Dermis microvascular lymphatic vessel endothelial cell (primary cell): ENCODE measurements around the gene SLC30A9. TPM values are rescaled to one million over a fixed set of nuclear protein-coding genes. Genes with fewer than 3 reads are reported as not detected.

Experiments
- DNase-seq, 2 donors: peaks; one replicate each; pipeline versions ENCODE4 v3.0.0 to v3.0.0-alpha.2; 2010; ENCODE audit warnings: low read depth in 2 of 2
- total RNA-seq: library from RNA; depleted of rRNA; stranded (reverse); fragments of >200 nt; gene quantifications from 2 replicates; pipeline ENCODE4 v1.2.1, GENCODE V29; 2014

SLC30A9 gene
- total RNA-seq, 1 donor from 2014 or later = 36.3 TPM

- DNase-seq = no peak
These were observed 9.0 kb downstream of the SLC30A9 start for GRCh38 chr4:41999321-41999720.

DNA sequence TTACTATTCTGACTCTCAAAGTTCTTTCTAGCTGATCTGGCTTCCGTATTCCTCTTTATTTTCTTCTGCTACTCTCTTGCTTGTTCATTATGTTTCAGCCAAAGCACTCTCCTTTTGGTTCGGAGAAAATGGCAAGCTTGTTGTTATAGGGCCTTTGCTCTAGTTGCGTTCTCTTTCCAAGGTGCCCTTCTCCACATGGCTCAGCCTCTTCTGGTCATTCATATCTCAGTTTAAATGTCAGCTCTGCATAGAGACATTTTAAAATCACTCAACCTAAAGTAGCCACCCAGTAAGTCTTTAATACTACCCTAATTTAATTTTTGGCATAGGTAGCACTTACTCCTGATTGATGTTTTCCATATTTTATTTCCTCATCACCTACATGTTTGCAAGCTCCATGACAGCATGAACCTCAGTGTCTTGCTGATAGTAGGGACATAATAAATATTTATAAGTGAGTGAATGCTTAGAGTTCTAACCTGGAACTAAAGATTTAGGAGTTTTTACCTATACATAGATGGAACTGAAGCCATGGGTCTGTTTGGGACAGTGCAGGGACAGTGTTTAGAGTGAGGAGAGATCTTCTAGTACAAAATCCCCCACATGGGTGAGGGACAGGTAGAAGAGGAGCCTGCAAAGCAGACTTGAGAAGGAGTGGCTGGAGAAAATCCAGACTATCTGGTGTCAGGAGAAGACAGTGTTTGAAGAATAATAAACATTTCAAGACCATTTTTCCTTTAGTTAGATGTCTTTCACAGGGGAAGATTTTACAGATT lies 17.9 kb downstream of the SLC30A9 start:
- no peak for DNase-seq

GRCh38 chr4:42015438-42015837 lies 25.1 kb downstream of the SLC30A9 start:
- DNase-seq = no peak

- DNase-seq = no peak
These were observed 28.1 kb downstream of the SLC30A9 start for GRCh38 chr4:42018451-42018850.

DNA sequence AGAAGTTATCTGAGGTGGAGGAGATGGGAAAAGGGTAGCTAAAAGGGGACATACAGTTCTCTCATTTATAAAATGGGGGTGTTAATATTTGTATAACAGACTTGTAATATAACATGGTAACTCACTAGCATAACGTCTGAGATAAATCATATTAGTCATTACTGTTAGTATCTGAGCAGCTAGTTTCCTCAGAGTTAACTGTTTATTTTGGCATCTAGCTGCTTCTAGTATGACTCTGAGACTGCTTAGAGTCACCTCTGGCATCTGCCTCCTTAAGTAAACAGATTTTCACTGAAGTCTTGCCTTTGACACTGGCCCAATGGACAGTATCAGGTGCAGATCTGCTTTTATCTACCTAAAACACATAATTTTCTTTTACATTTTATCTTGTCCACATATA lies 58.1 kb downstream of the SLC30A9 start:
- DNase-seq = peak in 1 of 2 donors; percentile 62

DNA sequence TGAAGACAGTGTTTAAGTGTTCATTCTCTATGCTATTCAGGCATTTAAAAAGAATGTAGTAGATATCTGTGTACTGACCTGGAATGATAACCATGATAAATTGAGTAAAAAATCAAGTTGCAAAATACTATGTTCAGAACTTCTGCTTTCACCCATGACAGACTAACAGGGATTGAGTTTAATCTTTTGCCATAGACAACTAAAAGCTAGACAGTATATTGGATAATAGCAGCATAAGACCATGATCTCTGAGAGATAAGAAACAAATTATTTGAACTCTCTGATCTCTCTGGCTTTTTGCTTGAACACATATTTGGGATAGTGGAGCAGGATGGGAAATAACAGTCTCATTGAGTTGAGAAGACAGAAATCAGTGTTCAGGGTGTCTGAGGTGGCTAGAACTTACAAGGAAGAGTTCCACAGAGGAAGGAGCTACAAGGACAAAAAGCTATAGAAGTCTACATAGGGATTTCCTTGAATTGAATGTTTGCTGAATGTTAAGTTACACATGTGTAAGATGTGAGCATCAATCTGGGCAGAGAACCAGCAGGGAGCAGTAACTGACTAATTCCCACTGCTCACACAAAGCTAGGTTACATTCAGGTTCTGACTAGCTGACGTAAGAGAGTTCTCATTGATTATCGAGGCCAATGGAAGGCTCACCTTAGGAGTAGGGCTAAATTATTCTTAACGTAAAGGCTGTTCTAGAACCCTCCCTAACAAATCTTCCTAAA lies 60.4 kb downstream of the SLC30A9 start:
- DNase-seq = no peak

DNA sequence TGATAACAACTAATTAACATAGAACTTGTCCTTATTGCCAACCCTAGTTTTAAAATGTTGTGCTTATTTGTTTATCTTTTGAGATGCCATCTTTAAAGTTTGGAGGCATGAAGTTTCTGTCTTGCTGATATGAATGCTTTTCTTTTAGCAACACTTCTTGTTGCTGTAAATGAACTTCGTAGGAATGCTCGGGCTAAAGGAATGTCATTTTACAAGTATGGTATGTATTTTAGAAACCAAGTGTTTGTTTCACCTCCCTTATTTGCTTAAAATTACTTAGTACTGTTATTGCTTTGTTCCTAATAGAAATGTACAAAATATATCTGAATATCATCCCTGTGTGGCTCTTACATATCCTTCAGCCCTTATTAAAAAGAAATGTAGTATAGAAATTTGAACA lies 76.1 kb downstream of the SLC30A9 start:
- no peak for DNase-seq

GRCh38 chr4:42067264-42067663 lies 76.9 kb downstream of the SLC30A9 start:
- no peak for DNase-seq

DNA sequence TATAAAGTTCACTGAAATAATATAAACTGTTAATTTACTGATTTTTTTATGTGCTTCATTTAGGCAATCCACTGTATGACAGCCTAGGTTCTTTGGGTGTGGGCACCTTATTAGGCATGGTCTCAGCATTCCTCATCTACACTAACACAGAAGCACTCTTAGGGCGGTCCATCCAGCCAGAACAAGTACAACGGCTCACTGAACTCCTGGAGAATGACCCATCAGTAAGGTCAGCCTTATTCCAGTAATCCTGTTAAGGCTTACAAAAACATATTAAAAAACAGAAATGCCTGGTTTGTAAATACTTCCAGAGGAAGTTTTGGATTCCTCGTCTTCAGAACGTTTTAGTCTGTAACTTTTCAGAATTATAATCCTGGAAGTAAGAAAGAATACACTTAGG lies 80.1 kb downstream of the SLC30A9 start:
- DNase-seq = no peak

DNA sequence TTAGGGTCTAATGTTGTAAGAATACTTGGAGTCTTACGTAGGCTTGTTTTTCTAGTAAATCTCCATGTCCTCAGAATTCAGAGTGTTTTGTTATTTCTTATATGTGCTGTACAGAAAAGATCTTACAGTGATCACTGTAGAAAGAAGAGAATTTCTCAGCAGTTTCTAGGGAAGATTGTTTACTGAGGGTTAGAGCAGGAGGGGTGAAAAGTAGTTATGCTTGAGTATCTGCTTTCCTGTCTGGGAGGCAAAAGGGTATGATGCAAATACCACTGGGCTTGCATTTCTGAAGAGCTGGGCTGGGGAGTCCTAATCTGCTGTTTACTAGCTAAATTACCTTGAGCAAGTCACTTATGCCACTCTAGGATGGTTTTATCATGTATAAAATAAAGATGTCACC lies 84.0 kb downstream of the SLC30A9 start:
- DNase-seq = no peak

- DNase-seq = no peak
These were observed 88.0 kb downstream of the SLC30A9 start for GRCh38 chr4:42078184-42078801.

DNA sequence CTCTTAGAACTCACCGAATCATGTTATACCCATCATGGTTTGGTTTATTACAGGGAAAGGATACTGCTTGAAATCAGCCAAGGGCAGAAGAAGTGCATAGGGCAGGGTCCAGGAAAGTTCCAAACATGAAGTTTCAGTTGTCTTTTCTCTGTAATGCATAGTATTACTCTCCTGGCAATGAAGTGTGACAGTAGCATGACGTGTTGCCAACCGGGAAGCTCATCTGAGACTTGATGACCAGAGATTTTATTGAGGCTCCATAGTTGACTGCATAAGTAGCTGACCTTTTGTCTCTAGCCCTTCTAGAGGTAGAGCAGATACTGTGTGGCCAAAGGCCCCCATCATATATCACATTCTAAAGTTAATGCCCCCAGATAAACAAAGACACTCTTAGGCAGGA lies 90.0 kb downstream of the SLC30A9 start:
- DNase-seq = no peak

- DNase-seq = no peak
These were observed 93.5 kb downstream of the SLC30A9 start for GRCh38 chr4:42083816-42084215.

DNA sequence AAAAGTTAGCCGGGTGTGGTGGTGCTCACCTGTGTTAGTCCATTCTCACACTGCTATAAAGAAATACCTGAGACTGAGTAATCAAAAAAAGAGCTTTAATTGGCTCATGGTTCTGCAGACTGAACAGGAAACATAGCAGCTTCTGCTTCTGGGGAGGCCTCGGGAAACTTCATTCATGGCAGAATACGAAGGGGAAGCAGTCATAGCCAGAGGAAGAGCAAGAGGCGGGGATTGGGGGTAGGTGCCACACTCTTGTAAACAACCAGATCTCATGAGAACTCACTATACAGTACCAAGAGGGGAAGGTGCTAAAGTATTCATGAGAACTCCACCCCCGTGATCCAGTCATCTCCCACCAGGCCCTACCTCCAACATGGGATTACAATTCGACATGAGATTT lies 98.1 kb downstream of the SLC30A9 start:
- no peak for DNase-seq

GRCh38 chr4:42101446-42101975 lies 111.2 kb downstream of the SLC30A9 start:
- DNase-seq = no peak

GRCh38 chr4:42104521-42104920 lies 114.2 kb downstream of the SLC30A9 start:
- no peak for DNase-seq

- DNase-seq = no peak
These were observed 122.5 kb downstream of the SLC30A9 start for GRCh38 chr4:42112846-42113245.

GRCh38 chr4:42119886-42120285 lies 129.6 kb downstream of the SLC30A9 start:
- no peak for DNase-seq

DNA sequence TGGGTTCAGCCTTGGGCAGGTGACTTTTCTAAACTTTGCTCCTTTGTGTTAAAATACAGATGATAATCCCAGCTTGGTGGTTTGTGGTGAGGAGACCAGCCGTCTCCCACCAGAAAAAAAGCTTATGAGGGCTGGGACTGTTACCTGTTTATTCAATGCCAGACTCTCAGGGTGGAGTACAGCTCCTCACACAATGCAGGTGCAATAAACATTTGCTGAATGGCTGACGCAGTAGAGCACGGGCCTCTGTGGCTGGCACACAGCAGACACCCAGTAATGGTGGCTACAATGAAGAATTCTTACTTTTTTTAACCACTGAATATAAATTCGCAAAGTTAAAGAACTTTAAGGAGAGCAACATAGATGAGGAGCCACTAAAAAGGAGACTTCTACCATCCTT lies 131.9 kb downstream of the SLC30A9 start:
- no peak for DNase-seq

GRCh38 chr4:42123071-42123644 lies 132.8 kb downstream of the SLC30A9 start:
- no peak for DNase-seq

DNA sequence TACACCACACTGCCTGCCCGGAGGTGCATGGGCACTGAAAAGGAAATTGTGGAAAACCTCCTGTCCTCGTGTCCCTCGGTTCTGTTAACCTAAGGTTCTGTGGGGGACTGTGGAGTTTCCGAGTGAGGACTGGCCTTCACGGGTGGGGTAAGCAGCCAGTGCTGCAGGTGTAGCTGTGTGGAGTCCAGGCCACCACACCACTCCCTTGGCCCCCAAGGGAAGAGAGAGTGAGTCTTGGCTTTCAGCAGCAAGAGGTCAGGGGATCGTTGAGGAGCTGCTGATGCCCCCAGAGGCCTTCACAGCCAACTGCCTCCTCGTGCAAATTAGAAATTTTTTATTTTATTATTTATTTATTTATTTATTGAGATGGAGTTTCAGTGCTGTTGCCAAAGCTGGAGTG lies 141.8 kb downstream of the SLC30A9 start:
- no peak for DNase-seq

DNA sequence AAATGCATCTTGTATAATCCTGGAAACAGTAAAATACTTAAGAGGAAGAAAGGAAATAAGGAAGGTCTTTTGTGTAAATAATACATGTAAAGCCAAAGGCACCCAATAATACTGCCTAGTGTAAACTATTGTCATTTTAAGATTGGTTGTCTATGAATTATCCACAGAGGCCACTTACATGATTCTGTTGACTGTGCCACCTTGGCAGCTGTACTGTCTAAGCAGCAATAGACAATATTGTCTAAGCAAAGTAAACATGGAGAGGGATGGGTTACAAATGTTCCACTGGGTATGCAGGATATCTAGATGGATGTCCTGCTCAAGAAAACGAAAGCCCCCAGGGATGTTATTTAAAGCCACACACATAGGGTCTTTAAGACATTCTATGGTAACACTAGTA lies 142.7 kb downstream of the SLC30A9 start:
- DNase-seq = no peak
